ENCODE results near the gene ZFP36.

The ZFP36 gene

GRCh38 chr19:39412867-39413271 lies 6.2 kb downstream of the ZFP36 start:
- TF ChIP-seq CTCF (IDR thresholded peaks at IDR 0.05; ENCODE audit: extremely low read depth, missing control alignments) = no peak
- no peak for DNase-seq (ENCODE audit: low spot score)

- no peak for TF ChIP-seq CTCF (IDR thresholded peaks at IDR 0.05; ENCODE audit: extremely low read depth, missing control alignments)
- DNase-seq (ENCODE audit: low spot score) = peak; percentile 66
Observed at GRCh38 chr19:39413272-39413910, 6.7 kb downstream of the ZFP36 start.

GRCh38 chr19:39413911-39414608 lies 7.4 kb downstream of the ZFP36 start:
- DNase-seq (ENCODE audit: low spot score) = no peak
- TF ChIP-seq CTCF (IDR thresholded peaks at IDR 0.05; ENCODE audit: extremely low read depth, missing control alignments) = peak; percentile 18

GRCh38 chr19:39415111-39416046 lies 8.7 kb downstream of the ZFP36 start:
- no peak for DNase-seq (ENCODE audit: low spot score)
- no peak for TF ChIP-seq CTCF (IDR thresholded peaks at IDR 0.05; ENCODE audit: extremely low read depth, missing control alignments)

GRCh38 chr19:39416152-39417120 lies 9.8 kb downstream of the ZFP36 start:
- no peak for TF ChIP-seq CTCF (IDR thresholded peaks at IDR 0.05; ENCODE audit: extremely low read depth, missing control alignments)
- no peak for DNase-seq (ENCODE audit: low spot score)

- TF ChIP-seq CTCF (IDR thresholded peaks at IDR 0.05; ENCODE audit: extremely low read depth, missing control alignments) = no peak
- no peak for DNase-seq (ENCODE audit: low spot score)
Observed at GRCh38 chr19:39417463-39418181, 11.0 kb downstream of the ZFP36 start.

Data from GM20000 (cell line).